HG03175 (cell line): ENCODE measurements around the gene FRMD4B.

Source experiments
- ATAC-seq: cut with Tn5 transposase; IDR thresholded peaks from one replicate; pipeline ENCODE4 v1.9.1; 2021; ENCODE audit warnings: mild to moderate bottlenecking, moderate library complexity; ENCODE audit not compliant: unreplicated experiment

Gene FRMD4B

DNA sequence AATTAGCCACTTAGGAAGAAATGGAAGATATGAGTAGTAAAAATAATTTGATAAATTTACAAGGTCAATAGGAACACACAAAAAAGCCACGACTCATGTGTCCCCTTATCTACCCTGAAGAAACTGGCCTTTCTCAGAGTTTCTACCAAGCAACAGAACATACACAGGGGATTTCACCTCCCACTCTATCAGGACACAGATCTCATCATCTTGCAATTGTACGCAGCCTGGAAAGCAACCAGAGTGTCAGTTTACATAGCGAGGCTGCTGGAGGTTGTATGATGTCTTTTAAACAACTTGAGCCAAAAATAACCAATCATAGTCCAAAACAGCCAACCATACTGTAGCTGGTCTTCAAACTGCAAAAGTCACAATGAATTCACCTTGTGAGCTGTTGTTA, 243.8 kb downstream of the FRMD4B start:
- ATAC-seq = no peak

DNA sequence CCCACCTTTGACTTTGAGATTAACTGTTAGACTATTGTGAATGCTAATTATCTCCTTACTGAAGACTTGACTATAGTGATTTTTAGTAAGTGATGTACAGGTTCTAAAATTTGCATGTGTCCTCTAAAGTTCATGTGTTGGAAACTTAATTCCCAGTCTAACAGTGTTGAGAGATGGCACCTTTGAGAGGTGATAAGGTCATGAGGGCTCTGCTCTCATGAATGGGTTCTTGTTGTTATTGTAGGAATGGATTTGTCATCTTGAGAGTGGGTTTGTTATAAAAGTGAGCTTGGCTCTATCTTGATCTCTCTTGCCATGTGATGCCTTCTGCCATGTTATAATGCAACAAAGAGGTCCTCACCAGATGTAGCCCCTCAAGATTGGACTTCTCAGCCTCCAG, 244.6 kb downstream of the FRMD4B start:
- ATAC-seq = no peak

DNA sequence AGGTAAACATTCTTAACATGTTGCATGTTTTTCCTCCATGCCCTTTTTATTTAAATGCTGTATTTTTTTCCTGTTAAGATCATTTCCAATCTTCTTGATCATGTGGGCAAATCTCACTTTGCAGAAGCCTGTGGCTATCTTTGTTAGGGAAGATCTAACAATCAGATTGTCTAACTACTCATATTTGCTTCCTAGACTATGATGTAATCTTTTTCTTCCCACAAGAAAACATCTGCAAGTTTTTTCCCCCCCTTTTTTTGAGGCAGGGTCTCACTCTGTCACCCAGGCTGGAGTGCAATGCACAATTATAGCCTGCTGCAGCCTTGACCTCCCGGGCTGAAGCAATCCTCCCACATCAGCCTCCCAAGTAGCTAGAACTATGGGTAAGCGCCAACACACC, 248.5 kb downstream of the FRMD4B start:
- ATAC-seq = no peak

DNA sequence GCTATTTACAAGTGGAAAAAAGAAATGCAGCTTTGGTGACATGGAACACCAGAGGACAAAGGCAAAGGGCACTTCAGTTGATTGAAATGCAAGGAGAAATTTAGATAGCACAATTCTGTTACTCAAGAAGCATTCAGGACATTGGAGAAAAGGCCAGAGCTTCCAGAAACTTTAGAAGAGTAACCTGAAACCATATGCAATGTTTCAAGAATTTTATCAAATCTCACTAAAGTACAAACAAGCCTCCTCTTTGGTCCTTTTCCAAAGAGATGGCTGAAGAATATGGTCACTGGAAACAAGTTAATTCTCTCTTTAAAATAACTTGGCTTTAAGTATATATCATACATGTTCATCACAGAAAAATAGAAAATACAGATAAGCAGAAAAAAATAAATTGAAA, 248.9 kb downstream of the FRMD4B start:
- no peak for ATAC-seq

DNA sequence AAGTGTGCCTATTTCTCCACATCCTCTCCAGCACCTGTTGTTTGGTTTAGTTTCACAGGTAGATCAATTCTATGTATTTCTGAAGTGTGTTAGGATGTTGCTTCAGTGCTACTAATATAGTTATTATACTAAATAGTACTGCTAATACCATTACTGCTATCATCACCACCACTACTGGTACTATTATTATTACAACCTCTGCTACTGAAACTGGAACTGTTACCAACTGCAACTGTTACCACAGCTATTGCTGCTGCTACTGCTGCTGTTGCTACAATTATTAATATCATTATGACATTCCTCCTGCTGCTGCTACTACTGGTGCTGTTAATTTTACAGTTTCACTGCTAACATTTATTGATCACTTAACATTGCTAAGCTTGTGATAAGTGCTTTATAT, 255.2 kb downstream of the FRMD4B start:
- ATAC-seq = peak; percentile 97

DNA sequence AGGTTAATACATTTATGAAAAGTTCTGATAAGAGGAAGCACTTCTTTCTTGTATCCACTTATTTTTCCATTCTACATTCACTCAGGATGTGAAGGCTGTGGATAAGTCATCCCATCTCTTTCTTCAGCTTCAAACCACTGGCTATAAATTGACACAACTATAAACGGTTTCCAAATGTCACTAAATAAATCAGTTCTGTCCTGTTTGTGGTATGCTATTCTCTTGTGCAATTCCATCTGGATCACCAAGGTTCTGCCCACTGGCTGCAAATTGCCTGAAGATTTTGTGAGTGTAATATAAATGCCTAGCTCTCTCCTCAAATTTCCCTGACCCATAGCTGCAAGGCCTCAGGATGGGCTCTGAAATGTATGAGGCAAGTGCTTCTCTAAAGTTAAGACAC, 256.4 kb downstream of the FRMD4B start:
- ATAC-seq = no peak

DNA sequence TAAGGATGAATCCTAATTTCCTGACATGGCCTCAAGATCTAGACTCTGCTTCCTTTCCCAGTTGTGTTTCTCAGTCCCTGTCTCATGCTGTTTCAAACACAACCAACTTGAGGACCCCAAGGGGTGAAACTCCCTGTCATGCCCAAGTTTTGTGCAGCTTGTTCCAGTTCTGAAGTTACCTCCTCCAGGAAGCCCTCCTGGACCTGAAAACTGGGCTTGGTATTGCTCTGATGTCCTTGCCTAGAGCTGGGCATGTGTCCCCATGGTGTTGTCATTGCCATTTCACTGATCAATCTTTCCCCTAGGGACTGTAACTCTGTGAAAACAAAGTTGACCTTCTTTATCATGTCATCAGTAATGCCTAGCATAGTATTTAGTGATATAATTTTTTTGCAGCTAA, 257.4 kb downstream of the FRMD4B start:
- ATAC-seq = no peak

DNA sequence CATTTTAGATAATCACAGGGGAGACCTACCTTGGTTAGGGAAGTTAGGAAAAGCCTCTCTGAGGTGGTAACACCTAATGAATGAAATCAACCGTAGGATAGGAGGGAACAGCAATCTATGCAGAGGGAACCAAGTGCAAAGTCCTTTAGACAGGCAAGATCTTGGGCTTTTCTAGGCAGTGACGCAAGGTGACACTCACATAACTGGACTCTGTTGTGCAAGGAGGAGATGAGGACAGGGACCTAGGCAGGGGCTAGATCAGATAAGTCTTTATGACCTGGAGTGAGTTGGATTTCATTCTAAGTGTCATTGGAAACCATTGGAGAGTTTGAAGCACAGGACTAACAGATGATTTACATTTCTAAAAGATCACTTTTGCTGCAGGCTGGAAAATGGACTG, 258.9 kb downstream of the FRMD4B start:
- ATAC-seq = no peak

DNA sequence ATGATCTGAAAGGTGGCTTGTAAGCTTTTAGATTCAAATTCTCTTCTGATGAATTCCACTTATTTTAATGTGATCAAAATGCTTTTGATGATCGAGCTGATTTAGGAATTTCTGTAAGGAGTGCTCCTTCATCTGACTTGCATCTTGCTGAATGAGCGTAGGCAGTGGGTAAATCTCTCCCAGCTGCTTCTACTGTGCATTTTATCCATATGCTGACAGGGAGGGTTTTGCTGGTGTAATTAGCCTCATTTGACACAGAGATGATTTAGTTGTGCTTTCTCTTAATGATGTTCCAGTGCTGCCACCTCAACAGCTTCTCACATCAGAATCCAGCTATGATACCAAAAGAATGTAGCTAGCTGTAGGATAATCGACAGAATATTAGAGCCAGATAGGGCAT, 259.7 kb downstream of the FRMD4B start:
- no peak for ATAC-seq

DNA sequence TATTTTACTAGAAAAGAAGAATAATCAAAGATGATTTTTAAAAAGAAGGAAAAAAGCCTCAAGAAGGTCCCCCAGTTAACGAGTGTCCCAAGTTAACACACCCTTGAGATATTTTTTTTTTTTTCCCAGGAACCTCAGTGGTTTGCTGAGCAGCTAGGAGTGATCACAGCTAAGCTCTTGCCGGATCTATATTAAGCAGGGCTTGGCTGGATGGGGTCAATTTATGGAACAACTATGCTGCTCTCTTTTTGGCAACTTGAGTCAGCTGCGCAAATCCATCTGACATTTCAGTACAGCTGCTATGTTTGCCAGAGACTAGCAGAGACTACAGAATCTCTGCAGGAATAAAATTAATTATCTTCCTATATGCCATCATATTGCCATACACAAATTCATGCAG, 263.5 kb downstream of the FRMD4B start, which contains the start of gene LMOD3:
Gene LMOD3, minus strand, starts transcription at position 193 of the 400 bp plus-strand sequence. CDS start 209 bp downstream, outside the sequence.
- ATAC-seq = no peak

DNA sequence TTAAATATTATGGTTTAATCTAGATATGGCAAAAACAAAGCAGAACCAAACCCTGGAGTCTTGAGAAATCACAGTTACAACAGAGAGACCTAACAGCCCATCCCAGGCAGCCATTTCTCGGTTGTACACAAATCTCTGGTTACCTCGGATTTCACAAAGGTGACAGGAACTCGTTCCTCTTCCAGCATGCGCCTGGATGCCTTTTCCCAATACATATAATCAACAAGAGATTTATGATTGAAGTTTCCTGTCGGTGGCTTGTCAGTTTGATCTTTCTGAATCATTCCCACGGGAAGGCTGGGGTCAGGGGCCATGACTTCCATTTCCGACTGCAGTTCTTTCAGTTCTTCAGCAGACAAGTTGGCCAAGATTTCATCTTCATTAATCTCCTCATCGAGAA, 263.9 kb downstream of the FRMD4B start:
- no peak for ATAC-seq

DNA sequence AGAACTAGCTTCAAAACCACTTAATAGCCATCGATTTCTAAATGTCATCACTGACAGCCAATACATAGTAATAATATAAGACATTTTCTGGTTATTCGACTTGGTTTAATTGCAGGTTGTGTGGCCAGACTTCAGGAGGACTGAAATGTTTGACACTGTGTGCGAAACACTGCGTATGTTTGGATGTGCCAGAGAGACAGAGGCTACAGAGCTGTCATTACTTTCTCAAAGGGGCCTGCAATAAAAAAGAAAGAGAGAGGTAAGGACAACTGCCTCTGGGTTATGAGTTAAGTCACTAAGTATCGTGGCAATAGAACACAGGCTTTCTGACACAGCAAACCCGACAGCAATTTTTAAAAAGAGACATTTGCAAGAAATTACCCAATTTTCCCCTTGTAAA, 264.4 kb downstream of the FRMD4B start:
- no peak for ATAC-seq

DNA sequence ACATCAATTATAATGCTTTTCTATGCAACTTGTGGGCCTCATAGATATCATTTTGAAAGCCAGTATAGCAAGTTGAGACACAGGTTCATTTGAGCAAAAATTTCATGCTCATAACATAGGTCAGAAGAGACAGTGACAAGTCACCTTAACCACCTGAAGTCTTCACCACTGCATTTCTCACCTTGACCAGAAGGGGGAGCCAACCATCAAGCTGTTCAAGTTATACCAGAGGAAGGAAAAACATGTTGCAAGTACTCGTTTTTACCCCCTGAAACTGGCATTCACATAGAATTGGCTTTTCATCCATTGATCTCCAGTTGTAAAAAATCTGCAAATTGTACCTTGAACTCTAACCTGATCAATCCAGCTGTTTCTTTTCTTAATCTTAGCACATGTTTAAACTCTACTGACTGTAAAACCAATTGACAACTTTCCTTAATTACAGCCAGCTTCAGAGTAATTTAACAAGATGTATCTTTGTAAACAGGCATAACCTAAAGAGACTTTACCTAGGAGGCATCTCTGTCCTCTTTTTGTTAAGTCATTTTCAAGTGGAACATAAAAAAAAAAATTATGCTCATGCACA, 264.9 kb downstream of the FRMD4B start:
- peak; percentile 92 for ATAC-seq
